Stimulated activated naive B cell treated with anti-CD40 and anti-IgM and Interleukin-4, amounts not matched to agents 10 μg/mL and 1 μg/mL and 100 μg/mL, for 72 hours (primary cell): ENCODE data around the gene PARVA.

Experiments used
- ATAC-seq, 2 donors: fragments of 150-1000 bp; cut with Tn5 transposase; replicated peaks; 2 replicates each; pipeline ENCODE4 v1.10.0; 2021; ENCODE audit warnings: moderate library complexity in 1 of 2
- DNase-seq: peaks from one replicate; pipeline ENCODE4 v3.0.0; 2021
- H3K27ac Mint-ChIP-seq: one replicate; pipeline ENCODE4 v1.8.0; 2022; ENCODE audit warnings: mild to moderate bottlenecking, mixed read lengths
- H3K27me3 Mint-ChIP-seq, 2 donors: one replicate each; pipeline ENCODE4 v1.8.0; 2022; ENCODE audit warnings: mixed read lengths in 2 of 2
- H3K36me3 Mint-ChIP-seq, 2 donors: one replicate each; pipeline ENCODE4 v1.8.0; 2022; ENCODE audit warnings: mixed read lengths in 2 of 2, mild to moderate bottlenecking in 1 of 2
- H3K4me1 Mint-ChIP-seq, 2 donors: one replicate each; pipeline ENCODE4 v1.8.0; 2022; ENCODE audit warnings: mixed read lengths in 2 of 2, mild to moderate bottlenecking in 1 of 2
- H3K4me3 Mint-ChIP-seq, 2 donors: one replicate each; pipeline ENCODE4 v1.8.0; 2022; ENCODE audit warnings: mild to moderate bottlenecking in 2 of 2, mixed read lengths in 2 of 2, moderate library complexity in 1 of 2
- H3K9me3 Mint-ChIP-seq, 2 donors: one replicate each; pipeline ENCODE4 v1.8.0; 2022; ENCODE audit warnings: mixed read lengths in 2 of 2, mild to moderate bottlenecking in 1 of 2

Gene PARVA

GRCh38 chr11:12460466-12460865 lies 83.1 kb downstream of the PARVA start:
- DNase-seq: no peak
- no peak overlapping the region for H3K27ac Mint-ChIP-seq
- peaks cover 0 to 3% of the 10 kb centered on the region in 2 donors for H3K27me3 Mint-ChIP-seq

GRCh38 chr11:12461516-12461915 lies 84.1 kb downstream of the PARVA start:
- no peak overlapping the region for H3K4me3 Mint-ChIP-seq
- H3K9me3 Mint-ChIP-seq: peaks cover 8 to 12% of the 10 kb centered on the region in 2 donors
- H3K4me1 Mint-ChIP-seq: no peaks in the 10 kb centered on the region
- no peak overlapping the region for H3K27ac Mint-ChIP-seq
- peaks cover 0 to 3% of the 10 kb centered on the region in 2 donors for H3K27me3 Mint-ChIP-seq
- ATAC-seq: no peak
- no peak for DNase-seq
- no peaks in the 10 kb centered on the region for H3K36me3 Mint-ChIP-seq

More at GRCh38 chr11:12460466-12460865, 83.1 kb downstream of the PARVA start:
- Mint-ChIP-seq H3K4me1 (no peaks in the 10 kb centered on the region), H3K9me3 (peaks cover 8 to 12% of the 10 kb centered on the region in 2 donors), H3K36me3 (no peaks in the 10 kb centered on the region), H3K4me3 (no peak overlapping the region)
- ATAC-seq: no peak

GRCh38 chr11:12464303-12464702 lies 86.9 kb downstream of the PARVA start:
- DNase-seq (no peak), ATAC-seq (no peak)
- Mint-ChIP-seq H3K9me3 (peaks cover 8 to 11% of the 10 kb centered on the region in 2 donors), H3K27me3 (no peaks in the 10 kb centered on the region), H3K4me1 (no peaks in the 10 kb centered on the region), H3K4me3 (no peak overlapping the region), H3K27ac (no peak overlapping the region), H3K36me3 (no peaks in the 10 kb centered on the region)

- peaks cover 8 to 11% of the 10 kb centered on the region in 2 donors for H3K9me3 Mint-ChIP-seq
- ATAC-seq: no peak
These were observed 88.0 kb downstream of the PARVA start for GRCh38 chr11:12465332-12465731.

GRCh38 chr11:12467610-12468009 lies 90.2 kb downstream of the PARVA start:
- Mint-ChIP-seq H3K27ac (no peak overlapping the region), H3K36me3 (no peaks in the 10 kb centered on the region), H3K4me3 (no peak overlapping the region), H3K4me1 (no peaks in the 10 kb centered on the region), H3K9me3 (peaks cover 12 to 13% of the 10 kb centered on the region in 2 donors), H3K27me3 (peaks cover 0 to 3% of the 10 kb centered on the region in 2 donors)
- DNase-seq (no peak), ATAC-seq (no peak)

More at GRCh38 chr11:12465332-12465731, 88.0 kb downstream of the PARVA start:
- Mint-ChIP-seq H3K4me3 (no peak overlapping the region), H3K27ac (no peak overlapping the region), H3K4me1 (no peaks in the 10 kb centered on the region), H3K27me3 (peaks cover 0 to 2% of the 10 kb centered on the region in 2 donors), H3K36me3 (no peaks in the 10 kb centered on the region)
- no peak for DNase-seq

GRCh38 chr11:12469451-12469850 lies 92.1 kb downstream of the PARVA start:
- ATAC-seq (no peak), DNase-seq (no peak)
- H3K27me3 Mint-ChIP-seq: peaks cover 0 to 3% of the 10 kb centered on the region in 2 donors
- no peak overlapping the region for H3K4me3 Mint-ChIP-seq
- H3K9me3 Mint-ChIP-seq: peaks cover 5% of the 10 kb centered on the region in 2 donors
- no peaks in the 10 kb centered on the region for H3K4me1 Mint-ChIP-seq
- H3K36me3 Mint-ChIP-seq: no peaks in the 10 kb centered on the region
- H3K27ac Mint-ChIP-seq: no peak overlapping the region

- H3K9me3 Mint-ChIP-seq: peaks cover 4 to 5% of the 10 kb centered on the region in 2 donors
- no peak overlapping the region for H3K4me3 Mint-ChIP-seq
- DNase-seq (no peak), ATAC-seq (no peak)
- H3K4me1 Mint-ChIP-seq: no peaks in the 10 kb centered on the region
- H3K27ac Mint-ChIP-seq: no peak overlapping the region
- peaks cover 0 to 3% of the 10 kb centered on the region in 2 donors for H3K27me3 Mint-ChIP-seq
- H3K36me3 Mint-ChIP-seq: no peaks in the 10 kb centered on the region
These were observed 92.9 kb downstream of the PARVA start for GRCh38 chr11:12470236-12470635.

GRCh38 chr11:12472401-12473005 lies 95.1 kb downstream of the PARVA start:
- Mint-ChIP-seq H3K9me3 (peaks cover 4 to 5% of the 10 kb centered on the region in 2 donors), H3K27ac (no peak overlapping the region)
- DNase-seq: no peak

GRCh38 chr11:12473381-12473780 lies 96.0 kb downstream of the PARVA start:
- peaks cover 4 to 5% of the 10 kb centered on the region in 2 donors for H3K9me3 Mint-ChIP-seq
- H3K36me3 Mint-ChIP-seq: no peaks in the 10 kb centered on the region
- H3K4me1 Mint-ChIP-seq: no peaks in the 10 kb centered on the region
- peaks cover 0 to 3% of the 10 kb centered on the region in 2 donors for H3K27me3 Mint-ChIP-seq
- ATAC-seq (no peak), DNase-seq (no peak)
- H3K27ac Mint-ChIP-seq: no peak overlapping the region
- H3K4me3 Mint-ChIP-seq: no peak overlapping the region

More at GRCh38 chr11:12472401-12473005, 95.1 kb downstream of the PARVA start:
- Mint-ChIP-seq H3K4me3 (no peak overlapping the region), H3K36me3 (no peaks in the 10 kb centered on the region), H3K27me3 (peaks cover 0 to 3% of the 10 kb centered on the region in 2 donors), H3K4me1 (no peaks in the 10 kb centered on the region)
- no peak for ATAC-seq

- H3K36me3 Mint-ChIP-seq: no peaks in the 10 kb centered on the region
- H3K4me3 Mint-ChIP-seq: no peak overlapping the region
- DNase-seq (no peak), ATAC-seq (no peak)
- no peak overlapping the region for H3K27ac Mint-ChIP-seq
- H3K4me1 Mint-ChIP-seq: no peaks in the 10 kb centered on the region
- H3K9me3 Mint-ChIP-seq: peaks cover 4 to 5% of the 10 kb centered on the region in 2 donors
- peaks cover 0 to 3% of the 10 kb centered on the region in 2 donors for H3K27me3 Mint-ChIP-seq
These were observed 97.5 kb downstream of the PARVA start for GRCh38 chr11:12474871-12475270.

- H3K27ac Mint-ChIP-seq: no peak overlapping the region
- H3K27me3 Mint-ChIP-seq: no peaks in the 10 kb centered on the region
- peaks cover 0 to 3% of the 10 kb centered on the region in 2 donors for H3K9me3 Mint-ChIP-seq
- H3K4me1 Mint-ChIP-seq: no peaks in the 10 kb centered on the region
- no peak overlapping the region for H3K4me3 Mint-ChIP-seq
- H3K36me3 Mint-ChIP-seq: no peaks in the 10 kb centered on the region
- ATAC-seq (no peak), DNase-seq (no peak)
These were observed 101.4 kb downstream of the PARVA start for GRCh38 chr11:12478743-12479142.

GRCh38 chr11:12480401-12480800 lies 103.0 kb downstream of the PARVA start:
- Mint-ChIP-seq H3K27me3 (no peaks in the 10 kb centered on the region), H3K27ac (no peak overlapping the region), H3K4me1 (no peaks in the 10 kb centered on the region), H3K4me3 (no peak overlapping the region), H3K36me3 (no peaks in the 10 kb centered on the region), H3K9me3 (no peaks in the 10 kb centered on the region)
- DNase-seq (no peak), ATAC-seq (no peak)

- Mint-ChIP-seq H3K27me3 (no peaks in the 10 kb centered on the region), H3K4me1 (no peaks in the 10 kb centered on the region)
- no peak for ATAC-seq
These were observed 105.5 kb downstream of the PARVA start for GRCh38 chr11:12482839-12483238.

GRCh38 chr11:12483604-12484003 lies 106.2 kb downstream of the PARVA start:
- H3K4me3 Mint-ChIP-seq: no peak overlapping the region
- H3K27me3 Mint-ChIP-seq: no peaks in the 10 kb centered on the region
- ATAC-seq (no peak), DNase-seq (no peak)
- peaks cover 0 to under 1% of the 10 kb centered on the region in 2 donors for H3K36me3 Mint-ChIP-seq
- no peak overlapping the region for H3K27ac Mint-ChIP-seq
- no peaks in the 10 kb centered on the region for H3K4me1 Mint-ChIP-seq
- H3K9me3 Mint-ChIP-seq: peaks cover under 1 to 1% of the 10 kb centered on the region in 2 donors

More at GRCh38 chr11:12482839-12483238, 105.5 kb downstream of the PARVA start:
- H3K4me3 Mint-ChIP-seq: no peak overlapping the region
- H3K27ac Mint-ChIP-seq: no peak overlapping the region
- no peaks in the 10 kb centered on the region for H3K36me3 Mint-ChIP-seq
- no peaks in the 10 kb centered on the region for H3K9me3 Mint-ChIP-seq
- DNase-seq: no peak

GRCh38 chr11:12485328-12485727 lies 108.0 kb downstream of the PARVA start:
- Mint-ChIP-seq H3K27me3 (no peaks in the 10 kb centered on the region), H3K9me3 (peaks cover 6 to 11% of the 10 kb centered on the region in 2 donors), H3K36me3 (peaks cover 5 to 7% of the 10 kb centered on the region in 2 donors), H3K4me1 (no peaks in the 10 kb centered on the region), H3K4me3 (no peak overlapping the region), H3K27ac (no peak overlapping the region)
- DNase-seq (no peak), ATAC-seq (no peak)
